ENCODE data around the gene IFI6.
"Not testable (repeated sequence)": the region's sequence is repeated elsewhere in the genome, so short reads cannot be mapped to it uniquely, and the experiment has no call there.

Gene IFI6

GRCh38 chr1:27652111-27652864 lies 19.7 kb downstream of the IFI6 start:
- no peak for DNase-seq (ENCODE audit: low read depth, low spot score)
- no peak overlapping the region for H3K27ac ChIP-seq

- H3K27ac ChIP-seq = peak overlapping the region; percentile 11
- no peak for DNase-seq (ENCODE audit: low read depth, low spot score)
Measured at GRCh38 chr1:27650539-27651175, 21.3 kb downstream of the IFI6 start.

GRCh38 chr1:27650171-27650538 lies 21.8 kb downstream of the IFI6 start:
- peak overlapping the region; percentile 11 for H3K27ac ChIP-seq
- DNase-seq (ENCODE audit: low read depth, low spot score) = no peak

- DNase-seq (ENCODE audit: low read depth, low spot score) = no peak
- H3K27ac ChIP-seq = no peak overlapping the region
Measured at GRCh38 chr1:27649306-27649635, 22.7 kb downstream of the IFI6 start.

- DNase-seq (ENCODE audit: low read depth, low spot score) = no peak
- no peak overlapping the region for H3K27ac ChIP-seq
Measured at GRCh38 chr1:27648602-27649305, 23.2 kb downstream of the IFI6 start.

- no peak overlapping the region for H3K27ac ChIP-seq
- no peak for DNase-seq (ENCODE audit: low read depth, low spot score)
Measured at GRCh38 chr1:27647328-27647727, 24.7 kb downstream of the IFI6 start.

GRCh38 chr1:27646676-27647075 lies 25.3 kb downstream of the IFI6 start:
- no peak overlapping the region for H3K27ac ChIP-seq
- DNase-seq (ENCODE audit: low read depth, low spot score) = no peak

- H3K27ac ChIP-seq = no peak overlapping the region
- DNase-seq (ENCODE audit: low read depth, low spot score) = no peak
Measured at GRCh38 chr1:27645071-27645415, 26.9 kb downstream of the IFI6 start.

GRCh38 chr1:27644369-27645070 lies 27.5 kb downstream of the IFI6 start:
- no peak for DNase-seq (ENCODE audit: low read depth, low spot score)
- no peak overlapping the region for H3K27ac ChIP-seq

GRCh38 chr1:27643600-27644368 lies 28.2 kb downstream of the IFI6 start:
- no peak overlapping the region for H3K27ac ChIP-seq
- no peak for DNase-seq (ENCODE audit: low read depth, low spot score)

GRCh38 chr1:27640514-27640913 lies 31.5 kb downstream of the IFI6 start:
- DNase-seq (ENCODE audit: low read depth, low spot score) = not testable (repeated sequence)

GRCh38 chr1:27638805-27639204 lies 33.2 kb downstream of the IFI6 start:
- DNase-seq (ENCODE audit: low read depth, low spot score) = no peak

More at GRCh38 chr1:27640514-27640913, 31.5 kb downstream of the IFI6 start:
- H3K27ac ChIP-seq = not testable (repeated sequence)

GRCh38 chr1:27638047-27638734 lies 33.8 kb downstream of the IFI6 start:
- no peak overlapping the region for H3K27ac ChIP-seq
- no peak for DNase-seq (ENCODE audit: low read depth, low spot score)

More at GRCh38 chr1:27638805-27639204, 33.2 kb downstream of the IFI6 start:
- no peak overlapping the region for H3K27ac ChIP-seq

- H3K27ac ChIP-seq = no peak overlapping the region
- DNase-seq (ENCODE audit: low read depth, low spot score) = no peak
Measured at GRCh38 chr1:27635396-27636142, 36.4 kb downstream of the IFI6 start.

GRCh38 chr1:27634985-27635367 lies 37.0 kb downstream of the IFI6 start, which contains the start of gene FGR:
FGR (minus strand) TSS chr1:27635185; CDS start chr1:27623916, 11,269 bp downstream.
- no peak for DNase-seq (ENCODE audit: low read depth, low spot score)
- H3K27ac ChIP-seq = no peak within 1 kb of the TSS

- H3K27ac ChIP-seq = no peak overlapping the region
- DNase-seq (ENCODE audit: low read depth, low spot score) = no peak
Measured at GRCh38 chr1:27634177-27634984, 37.6 kb downstream of the IFI6 start.

- no peak for DNase-seq (ENCODE audit: low read depth, low spot score)
- H3K27ac ChIP-seq = no peak overlapping the region
Measured at GRCh38 chr1:27633640-27634176, 38.3 kb downstream of the IFI6 start.

GRCh38 chr1:27633298-27633610 lies 38.7 kb downstream of the IFI6 start:
- no peak for DNase-seq (ENCODE audit: low read depth, low spot score)
- H3K27ac ChIP-seq = no peak overlapping the region
